SK-N-SH (cell line): ENCODE data around the gene CST3. TPM values are rescaled to one million over a fixed set of nuclear protein-coding genes. Genes with fewer than 3 reads are reported as not detected.

Source experiments
- CTCF ChIA-PET: fragments of 300-600, 350-600 bp; formaldehyde crosslinking; extraction: SDS; loops from one replicate; lab custom pipeline; 2021; lab: Yijun Ruan, JAX
- POLR2A ChIA-PET: fragments of 350-600 bp; sonication (Branson Sonifier 250); formaldehyde crosslinking; extraction: SDS; loops from one replicate; lab custom pipeline; 2020; ENCODE audit warnings: antibody characterized with exemption, inconsistent platforms; lab: Yijun Ruan, JAX
- DNase-seq: peaks from one replicate; pipeline ENCODE4 v3.0.0; 2012
- H2AFZ ChIP-seq: fragments of 200-600 bp; sonication (generic); 2 replicates; pipeline ENCODE4 v1.8.1; 2016; ENCODE audit warnings: antibody characterized with exemption, mild to moderate bottlenecking, low read depth
- H3F3A ChIP-seq: fragments of 200-600 bp; sonication (generic); replicated peaks from 2 replicates; pipeline ENCODE3; 2016; ENCODE audit warnings: antibody characterized with exemption, mild to moderate bottlenecking; ENCODE audit not compliant: insufficient read depth
- H3K27ac ChIP-seq, 2 experiments: fragments of 200-500 bp in 1 of 2; fragments of 200-600 bp in 1 of 2; sonication (Bioruptor generic) in 1 of 2; sonication (generic), shearing (Covaris generic) in 1 of 2; 2 replicates each; pipeline versions ENCODE4 v1.5.1 to v1.6.1; 2014 to 2016; ENCODE audit warnings: low read depth in 2 of 2, inconsistent platforms in 1 of 2, low read length in 1 of 2, mild to moderate bottlenecking in 1 of 2, mixed read lengths in 1 of 2
- H3K27me3 ChIP-seq: fragments of 200-600 bp; sonication (generic), shearing (Covaris generic); 2 replicates; pipeline ENCODE4 v1.6.1; 2016; ENCODE audit warnings: mixed run types; ENCODE audit not compliant: insufficient read depth
- H3K36me3 ChIP-seq, 2 experiments: fragments of 200-500 bp in 1 of 2; fragments of 200-600 bp in 1 of 2; sonication (Bioruptor generic) in 1 of 2; sonication (generic) in 1 of 2; replicated peaks in 1 of 2; 2 replicates each; pipeline versions ENCODE3 to v1.5.1; 2014 to 2016; ENCODE audit warnings: low read length in 1 of 2, mild to moderate bottlenecking in 1 of 2; ENCODE audit not compliant: insufficient read depth in 2 of 2, control insufficient read depth in 1 of 2
- H3K4me1 ChIP-seq, 2 experiments: fragments of 200-500 bp in 1 of 2; fragments of 200-600 bp in 1 of 2; sonication (Bioruptor generic) in 1 of 2; sonication (generic), shearing (Covaris generic) in 1 of 2; 2 replicates each; pipeline versions ENCODE4 v1.5.1 to v1.6.1; 2014 to 2016; ENCODE audit warnings: low read depth in 1 of 2, low read length in 1 of 2, mixed run types in 1 of 2; ENCODE audit not compliant: insufficient read depth in 2 of 2, control insufficient read depth in 1 of 2
- H3K4me2 ChIP-seq: fragments of 200-600 bp; sonication (generic), shearing (Covaris generic); 2 replicates; pipeline ENCODE4 v1.6.1; 2017; ENCODE audit warnings: mixed run types
- H3K4me3 ChIP-seq, 2 experiments: fragments of 200-500 bp in 1 of 2; fragments of 200-600 bp in 1 of 2; sonication (Bioruptor generic) in 1 of 2; sonication (generic), shearing (Covaris generic) in 1 of 2; 2 replicates each; pipeline versions ENCODE4 v1.5.1 to v1.8.1; 2014 to 2016; ENCODE audit warnings: low read depth in 2 of 2, inconsistent platforms in 1 of 2, low read length in 1 of 2, mild to moderate bottlenecking in 1 of 2, mixed read lengths in 1 of 2, moderate library complexity in 1 of 2
- H3K79me2 ChIP-seq: fragments of 200-600 bp; sonication (generic); 2 replicates; pipeline ENCODE4 v1.8.1; 2017; ENCODE audit warnings: mild to moderate bottlenecking; ENCODE audit not compliant: insufficient read depth
- H3K9ac ChIP-seq: fragments of 200-600 bp; sonication (generic); 2 replicates; pipeline ENCODE4 v1.6.1; 2017; ENCODE audit warnings: mixed run types
- H3K9me2 ChIP-seq: fragments of 200-600 bp; sonication (generic); 2 replicates; pipeline ENCODE4 v1.6.1; 2017; ENCODE audit warnings: mixed run types
- H3K9me3 ChIP-seq: fragments of 200-600 bp; sonication (generic); 2 replicates; pipeline ENCODE4 v1.6.1; 2017; ENCODE audit warnings: mixed run types, mild to moderate bottlenecking, moderate library complexity
- H4K20me1 ChIP-seq: fragments of 200-600 bp; sonication (generic); 2 replicates; pipeline ENCODE4 v1.6.1; 2017; ENCODE audit warnings: mild to moderate bottlenecking, mixed run types; ENCODE audit not compliant: insufficient read depth
- CTCF ChIP-seq: fragments of 200-600 bp; sonication (generic); IDR thresholded peaks from 2 replicates; pipeline ENCODE4 v1.6.1; 2017; ENCODE audit warnings: antibody characterized with exemption, mild to moderate bottlenecking, moderate library complexity
- GABPA ChIP-seq: IDR thresholded peaks from 2 replicates; pipeline ENCODE4 v1.4.0; 2012; ENCODE audit warnings: low read depth, mild to moderate bottlenecking
- MAX ChIP-seq: IDR thresholded peaks from 2 replicates; pipeline ENCODE4 v1.4.0; 2012; ENCODE audit warnings: low read depth
- MEF2A ChIP-seq: IDR thresholded peaks from 2 replicates; pipeline ENCODE4 v1.4.0; 2012; ENCODE audit warnings: low read depth, borderline replicate concordance
- POLR2AphosphoS5 ChIP-seq: IDR thresholded peaks from 2 replicates; pipeline ENCODE4 v1.6.1; 2012; ENCODE audit warnings: low read depth, low read length
- RAD21 ChIP-seq: IDR thresholded peaks from 2 replicates; pipeline ENCODE4 v1.6.1; 2012; ENCODE audit warnings: mild to moderate bottlenecking, low read length
- REST ChIP-seq: IDR thresholded peaks from 2 replicates; pipeline ENCODE4 v1.6.1; 2012; ENCODE audit warnings: mild to moderate bottlenecking, low read depth, low read length, moderate library complexity
- RXRA ChIP-seq: IDR thresholded peaks from 2 replicates; pipeline ENCODE4 v1.4.0; 2012; ENCODE audit warnings: low read depth, mild to moderate bottlenecking, borderline replicate concordance
- TAF1 ChIP-seq: IDR thresholded peaks from 2 replicates; pipeline ENCODE4 v1.6.1; 2012; ENCODE audit warnings: low read depth, mild to moderate bottlenecking, low read length, moderate library complexity, borderline replicate concordance
- USF1 ChIP-seq: IDR thresholded peaks from 2 replicates; pipeline ENCODE4 v1.4.0; 2012; ENCODE audit warnings: low read depth, borderline replicate concordance
- YY1 ChIP-seq: IDR thresholded peaks from 2 replicates; pipeline ENCODE4 v1.4.0; 2012; ENCODE audit warnings: low read depth, mild to moderate bottlenecking
- WGBS: methylation state at CpG from one replicate; pipeline ENCODE4 v1.1.6; 2017; ENCODE audit warnings: low lambda C conversion rate; 5-methylcytosine and 5-hydroxymethylcytosine counted together
- polyA plus RNA-seq, 3 experiments: library from polyadenylated mRNA; depleted of rRNA; stranded (reverse); fragments of >200 nt; gene quantifications; 2 replicates each; pipeline ENCODE4 v1.2.3, GENCODE V29; 2012

The CST3 gene
- polyA plus RNA-seq, 1 of the 3 experiments (the other 2 are of a cell fraction), result 428 TPM

GRCh38 chr20:23667666-23668065 is 29.9 kb upstream of the CST3 start (continued):
- no peak for TF ChIP-seq CTCF
- no peak for TF ChIP-seq MEF2A
- TF ChIP-seq GABPA, result no peak
- TF ChIP-seq YY1, result no peak
- no peak for TF ChIP-seq RAD21
- TF ChIP-seq TAF1, result no peak
- no peak for TF ChIP-seq RXRA

GRCh38 chr20:23666698-23667097 is 28.9 kb upstream of the CST3 start:
- Histone ChIP-seq H3K9ac (no peak overlapping the region), H3K79me2 (no peaks in the 10 kb centered on the region), H3K4me3 (no peak overlapping the region), H4K20me1 (no peaks in the 10 kb centered on the region), H3F3A (no peaks in the 10 kb centered on the region), H3K27me3 (peaks cover 23% of the 10 kb centered on the region; the same call in 1 of the 2 replicates), H3K4me1 (no peaks in the 10 kb centered on the region), H3K4me2 (no peak overlapping the region), H3K27ac (no peak overlapping the region), H3K9me3 (no peaks in the 10 kb centered on the region), H3K36me3 (no peaks in the 10 kb centered on the region), H3K9me2 (no peaks in the 10 kb centered on the region), H2AFZ (no peak overlapping the region)
- TF ChIP-seq TAF1 (no peak), REST (no peak), POLR2AphosphoS5 (no peak), CTCF (no peak), MAX (no peak), USF1 (no peak), GABPA (no peak), RAD21 (no peak)
- POLR2A ChIA-PET, result no interaction called here
- CTCF ChIA-PET, result no interaction called here
- WGBS, result 18% methylated on average over 3 of the region's 3 CpGs
- DNase-seq, result no peak
